ENCODE measurements around the gene KLHL40.

GRCh38 chr3:42733501-42734262 lies 48.3 kb downstream of the KLHL40 start:
- no peak for TF ChIP-seq POLR2A (IDR thresholded peaks at IDR 0.05; ENCODE audit: low read length)
- TF ChIP-seq GATA1 (IDR thresholded peaks at IDR 0.05; ENCODE audit: low read depth, low read length), result no peak

Measured in erythroblast (primary cell).